EL (cell line): Measurements from ENCODE around the gene TACR3.
"Not testable (repeated sequence)": the region's sequence is repeated elsewhere in the genome, so short reads cannot be mapped to it uniquely, and the experiment has no call there.

Source experiments
- DNase-seq: peaks from one replicate; pipeline ENCODE4 v3.0.0-alpha.2; 2016

The TACR3 gene

GRCh38 chr4:103719830-103720207 is at the start of gene TACR3:
Gene TACR3 (minus strand): TSS chr4:103719985. CDS start chr4:103719675, 310 bp downstream.
- DNase-seq, result no peak

DNA sequence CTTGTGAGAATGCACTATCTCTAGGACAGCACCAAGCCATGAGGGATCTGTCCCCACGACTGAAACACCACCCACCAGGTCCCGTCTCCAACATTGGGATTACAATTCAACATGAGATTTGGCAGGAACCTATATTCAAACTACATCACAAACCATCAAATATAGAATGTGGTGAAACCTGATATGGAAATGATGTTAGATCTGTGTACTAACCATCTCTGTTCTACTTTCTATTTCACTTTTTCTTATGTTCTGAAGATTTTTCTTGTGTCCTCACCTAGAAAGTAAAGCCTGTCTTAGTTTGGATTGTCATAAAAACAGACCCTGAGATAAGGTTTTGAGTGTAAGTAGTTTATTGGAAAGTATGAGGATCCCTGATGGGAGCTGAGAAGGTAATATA is 37.8 kb upstream of the TACR3 start:
- no peak for DNase-seq

GRCh38 chr4:103756741-103757140 is 37.0 kb upstream of the TACR3 start:
- DNase-seq, result no peak

- no peak for DNase-seq
Observed at GRCh38 chr4:103754844-103755243, 35.1 kb upstream of the TACR3 start.

- DNase-seq, result no peak
Observed at GRCh38 chr4:103753868-103754653, 34.3 kb upstream of the TACR3 start.

DNA sequence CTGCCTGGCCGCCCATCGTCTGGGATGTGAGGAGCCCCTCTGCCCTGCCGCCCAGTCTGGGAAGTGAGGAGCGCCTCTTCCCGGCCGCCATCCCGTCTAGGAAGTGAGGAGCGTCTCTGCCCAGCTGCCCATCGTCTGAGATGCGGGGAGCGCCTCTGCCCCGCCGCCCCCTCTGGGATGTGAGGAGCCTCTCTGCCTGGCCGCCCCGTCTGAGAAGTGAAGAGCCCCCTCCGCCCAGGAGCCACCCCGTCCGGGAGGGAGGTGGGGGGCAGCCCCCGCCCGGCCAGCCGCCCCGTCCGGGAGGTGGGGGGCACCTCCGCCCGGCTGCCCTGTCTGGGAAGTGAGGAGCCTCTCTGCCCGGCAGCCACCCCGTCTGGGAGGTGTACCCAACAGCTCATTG is 3.4 kb upstream of the TACR3 start:
- not testable (repeated sequence) for DNase-seq

DNA sequence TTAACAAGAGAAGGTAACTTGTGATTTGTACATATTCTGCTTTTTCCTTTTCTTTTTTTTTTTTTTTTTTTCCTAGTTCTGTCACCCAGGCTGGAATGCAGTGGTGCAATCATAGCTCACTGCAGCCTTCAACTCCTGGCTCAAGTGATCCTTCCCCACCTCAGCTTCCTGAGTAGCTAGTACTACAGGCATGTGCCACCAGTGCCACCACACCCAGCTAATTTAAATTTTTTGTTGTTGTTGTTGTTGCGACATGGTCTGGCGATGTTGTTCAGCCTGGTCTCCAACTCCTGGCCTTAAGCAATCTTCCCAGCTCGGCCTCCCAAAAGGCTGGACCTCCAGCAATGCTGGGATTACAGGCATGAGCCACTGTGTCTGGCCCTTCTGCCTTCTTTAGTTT is 1.5 kb upstream of the TACR3 start:
- DNase-seq, result no peak

- DNase-seq, result no peak
Observed at GRCh38 chr4:103720661-103721060, 876 bp upstream of the TACR3 start.

DNA sequence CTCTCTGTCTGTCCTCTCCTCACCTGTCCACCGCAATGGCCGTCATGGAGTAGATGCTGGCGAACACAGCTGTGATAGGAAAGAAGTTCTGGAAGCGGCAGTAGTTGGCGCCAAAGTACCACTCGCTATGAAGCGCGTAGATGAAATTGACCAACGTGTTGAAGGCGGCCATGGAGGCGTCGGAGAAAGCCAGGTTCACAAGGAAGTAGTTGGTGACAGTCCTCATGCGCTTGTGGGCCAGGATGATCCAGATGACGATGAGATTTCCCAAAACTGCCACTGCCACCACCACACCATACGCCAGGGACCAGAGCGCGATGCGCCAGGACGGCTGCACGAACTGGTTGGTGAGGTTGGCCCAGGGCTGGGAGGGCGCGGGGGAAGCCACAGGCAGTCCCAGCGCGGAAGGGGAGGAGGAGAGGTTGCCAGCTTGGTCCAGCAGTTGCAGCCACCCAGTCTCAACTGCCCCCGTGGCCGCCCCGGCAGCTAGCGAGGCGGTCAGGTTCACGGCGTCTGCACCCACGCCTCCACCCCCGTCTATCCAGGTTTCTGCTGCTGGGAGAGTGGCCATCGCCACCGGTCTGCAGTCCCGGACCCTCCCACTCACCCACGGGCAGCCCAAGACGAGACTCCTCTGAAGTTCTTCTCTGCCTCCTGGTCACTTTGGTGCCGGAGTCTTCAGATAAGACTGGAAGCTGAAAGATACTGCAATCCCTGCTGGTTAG is 518 bp downstream of the TACR3 start:
- DNase-seq, result peak; percentile 0

- no peak for DNase-seq
Observed at GRCh38 chr4:103692615-103693014, 27.2 kb downstream of the TACR3 start.

- no peak for DNase-seq
Observed at GRCh38 chr4:103673983-103674382, 45.8 kb downstream of the TACR3 start.

GRCh38 chr4:103666764-103667163 is 53.0 kb downstream of the TACR3 start:
- DNase-seq, result not testable (repeated sequence)

- DNase-seq, result no peak
Observed at GRCh38 chr4:103664436-103665075, 55.2 kb downstream of the TACR3 start.

GRCh38 chr4:103648541-103648940 is 71.2 kb downstream of the TACR3 start:
- no peak for DNase-seq

GRCh38 chr4:103645991-103646390 is 73.8 kb downstream of the TACR3 start:
- DNase-seq, result no peak

- no peak for DNase-seq
Observed at GRCh38 chr4:103634236-103634635, 85.5 kb downstream of the TACR3 start.

GRCh38 chr4:103626296-103626695 is 93.5 kb downstream of the TACR3 start:
- no peak for DNase-seq

DNA sequence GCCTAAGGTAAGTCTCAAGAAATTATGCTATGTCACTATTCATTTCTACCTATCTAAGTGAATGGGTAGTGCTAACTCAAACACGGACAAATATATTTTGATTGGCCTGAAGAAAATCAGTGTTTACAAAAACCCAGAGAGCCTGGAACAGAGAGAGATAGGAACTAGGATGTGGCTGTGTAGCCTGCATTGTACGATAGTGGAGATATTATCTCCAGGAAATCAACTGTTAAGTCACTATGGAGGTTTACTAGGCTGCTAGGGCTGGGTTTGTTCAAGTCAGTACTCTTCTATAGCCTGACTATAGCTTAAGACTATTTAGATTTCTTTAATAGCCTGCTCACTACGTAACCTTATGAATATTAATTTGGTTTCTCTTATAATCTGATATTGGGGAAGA is 127.9 kb downstream of the TACR3 start:
- DNase-seq, result no peak

DNA sequence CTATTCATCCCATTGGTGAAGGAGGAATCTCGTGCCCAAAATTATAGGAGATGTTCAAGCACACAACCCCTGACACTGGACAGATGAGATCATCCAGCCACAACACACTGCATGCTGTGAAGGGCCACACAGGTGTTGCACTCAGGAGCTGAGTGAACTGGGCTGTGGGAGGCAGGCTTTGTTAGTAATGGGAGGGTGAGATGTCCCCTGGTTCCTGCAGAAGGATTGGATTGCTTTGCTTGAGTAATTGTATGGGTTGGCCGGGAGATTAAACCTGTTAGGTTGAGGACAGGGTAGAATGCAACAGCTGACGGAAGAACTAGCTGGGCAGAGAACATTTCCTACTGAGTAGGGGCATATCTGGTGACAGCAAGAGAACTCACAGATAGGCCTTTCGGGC is 152.2 kb downstream of the TACR3 start:
- DNase-seq, result no peak

DNA sequence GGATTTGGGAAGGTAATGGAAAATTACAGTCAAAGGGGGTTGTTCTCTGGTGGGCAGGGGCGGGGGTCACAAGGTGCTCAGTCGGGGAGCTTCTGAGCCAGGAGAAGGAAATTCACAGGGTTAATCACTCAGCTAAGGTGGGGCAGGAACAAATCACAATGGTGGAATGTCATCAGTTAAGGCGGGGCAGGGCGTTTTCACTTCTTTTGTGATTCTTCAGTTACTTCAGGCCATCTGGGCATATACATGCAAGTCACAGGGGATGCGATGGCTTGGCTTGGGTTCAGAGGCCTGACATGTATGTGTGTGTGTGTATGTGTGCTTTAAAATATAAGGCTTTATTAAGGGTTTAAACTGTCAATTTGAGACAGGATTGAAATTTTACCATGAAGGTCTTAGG is 160.6 kb downstream of the TACR3 start:
- not testable (repeated sequence) for DNase-seq
